K562 (cell line): ENCODE measurements around the gene TNIK. TPM values are rescaled to one million over a fixed set of nuclear protein-coding genes. Genes with fewer than 3 reads are reported as not detected.
A peak's percentile ranks its signal among the peaks of the same experiment; 100 is the strongest.

Source experiments
- CBFA2T3 ChIP-seq: fragments of 450-650 bp; IDR thresholded peaks from 2 replicates; pipeline ENCODE4 v1.6.1; 2017
- CREB3 ChIP-seq: fragments of 450-650 bp; conservative IDR thresholded peaks from 2 replicates; pipeline ENCODE4 v1.6.1; 2016; ENCODE audit warnings: missing genetic modification characterization, low read depth, mild to moderate bottlenecking, missing compliant biosample characterization, moderate library complexity
- CUX1 ChIP-seq: fragments of 200-800 bp; sonication (Bioruptor generic); IDR thresholded peaks from 2 replicates; pipeline ENCODE4 v1.6.1; 2016; ENCODE audit warnings: missing genetic modification characterization, missing compliant biosample characterization
- FOXJ3 ChIP-seq: sonication (generic); formaldehyde crosslinking; IDR thresholded peaks from 2 replicates; pipeline ENCODE4 v1.4.0; 2020; ENCODE audit warnings: mild to moderate bottlenecking, missing genetic modification reagents
- GTF2E2 ChIP-seq: fragments of 200-800 bp; sonication (Bioruptor generic); IDR thresholded peaks from 2 replicates; pipeline ENCODE4 v1.6.1; 2016; ENCODE audit warnings: missing genetic modification characterization, missing compliant biosample characterization
- JUND ChIP-seq, 2 experiments: IDR thresholded peaks; 2 replicates in 1 of 2; 3 replicates in 1 of 2; pipeline ENCODE4 v1.6.1; 2011; ENCODE audit warnings: borderline replicate concordance in 2 of 2, low read depth in 2 of 2, low read length in 2 of 2, improper control_type of control experiment in 1 of 2, missing biosample characterization in 1 of 2, missing genetic modification characterization in 1 of 2, missing genetic modification reagents in 1 of 2
- MLLT1 ChIP-seq, 2 experiments: fragments of 450-650 bp; IDR thresholded peaks; 2 replicates each; pipeline ENCODE4 v1.6.1; 2016
- MYC ChIP-seq, 2 experiments: fragments of 250-450 bp in 1 of 2; sonication (Bioruptor Pico) in 1 of 2; IDR thresholded peaks; 2 replicates each; pipeline versions ENCODE4 v1.5.1 to v1.6.1; 2012 to 2021; ENCODE audit warnings: low read depth in 2 of 2, borderline replicate concordance in 1 of 2, improper control_type of control experiment in 1 of 2, low read length in 1 of 2, mild to moderate bottlenecking in 1 of 2, moderate library complexity in 1 of 2
- RBBP5 ChIP-seq: fragments of 200-600 bp; sonication (generic); IDR thresholded peaks from 2 replicates; pipeline ENCODE4 v1.6.1; 2012; ENCODE audit warnings: borderline replicate concordance, mild to moderate bottlenecking, low read length, control low read depth, inconsistent platforms; ENCODE audit not compliant: insufficient read depth, poor library complexity, severe bottlenecking
- SNAPC5 ChIP-seq: fragments of 250-450 bp; sonication (Bioruptor Pico); IDR thresholded peaks from 2 replicates; pipeline ENCODE4 v1.8.0; 2021; ENCODE audit warnings: moderate library complexity, mild to moderate bottlenecking, inconsistent platforms
- TAF1 ChIP-seq: IDR thresholded peaks from 2 replicates; pipeline ENCODE4 v1.6.1; 2011; ENCODE audit warnings: mild to moderate bottlenecking, low read length, moderate library complexity; ENCODE audit not compliant: insufficient read depth, control insufficient read depth, severe bottlenecking; ENCODE audit errors: extremely low read depth
- TAF7 ChIP-seq: fragments of 450-650 bp; IDR thresholded peaks from 2 replicates; pipeline ENCODE4 v1.6.1; 2016; ENCODE audit warnings: missing genetic modification characterization, missing compliant biosample characterization
- TEAD4 ChIP-seq, 2 experiments: sonication (generic) in 1 of 2; formaldehyde crosslinking in 1 of 2; IDR thresholded peaks; 2 replicates each; pipeline versions ENCODE4 v1.6.1 to v1.8.0; 2012 to 2022; ENCODE audit warnings: borderline replicate concordance in 1 of 2, inconsistent platforms in 1 of 2, low read length in 1 of 2, mild to moderate bottlenecking in 1 of 2, missing genetic modification reagents in 1 of 2
- ZFP91 ChIP-seq: sonication (generic); formaldehyde crosslinking; IDR thresholded peaks from 2 replicates; pipeline ENCODE4 v1.8.0; 2022; ENCODE audit warnings: mild to moderate bottlenecking, missing genetic modification reagents
- ZNF324 ChIP-seq: fragments of 250-450 bp; sonication (Bioruptor Pico); IDR thresholded peaks from 2 replicates; pipeline ENCODE4 v1.4.0; 2020; ENCODE audit warnings: mild to moderate bottlenecking
- polyA plus RNA-seq, 8 experiments: library from polyadenylated mRNA; depleted of rRNA in 4 of 8; stranded (reverse) in 5 of 8; unstranded in 3 of 8; fragments of >200 nt; fragmentation: Nextera tagmentation in 2 of 8; fragmentation: Illumina TruSeq in 1 of 8; extraction: Ambion mirVana in 2 of 8; extraction: Trizol in 1 of 8; gene quantifications; 2 replicates each; pipeline versions ENCODE4 v1.2.1 to v1.2.3, GENCODE V29; 2011 to 2014; ENCODE audit warnings: inconsistent platforms in 1 of 8, missing spikeins in 1 of 8
- total RNA-seq, 7 experiments: library from RNA; depleted of rRNA in 6 of 7; stranded (reverse); fragments of >200 nt in 6 of 7; fragmentation: Illumina TruSeq in 2 of 7; extraction: Trizol in 2 of 7; gene quantifications; 2 replicates each; pipeline versions ENCODE4 v1.2.1 to v1.2.3, GENCODE V29; 2011 to 2021; ENCODE audit warnings: low replicate concordance in 1 of 7

The TNIK gene
- total and polyA plus RNA-seq, 9 of the 15 experiments (the other 6 are each of a cell fraction or from before 2014, with no cell fraction given) = 6.6 to 39.0 (median 24.7) TPM

DNA sequence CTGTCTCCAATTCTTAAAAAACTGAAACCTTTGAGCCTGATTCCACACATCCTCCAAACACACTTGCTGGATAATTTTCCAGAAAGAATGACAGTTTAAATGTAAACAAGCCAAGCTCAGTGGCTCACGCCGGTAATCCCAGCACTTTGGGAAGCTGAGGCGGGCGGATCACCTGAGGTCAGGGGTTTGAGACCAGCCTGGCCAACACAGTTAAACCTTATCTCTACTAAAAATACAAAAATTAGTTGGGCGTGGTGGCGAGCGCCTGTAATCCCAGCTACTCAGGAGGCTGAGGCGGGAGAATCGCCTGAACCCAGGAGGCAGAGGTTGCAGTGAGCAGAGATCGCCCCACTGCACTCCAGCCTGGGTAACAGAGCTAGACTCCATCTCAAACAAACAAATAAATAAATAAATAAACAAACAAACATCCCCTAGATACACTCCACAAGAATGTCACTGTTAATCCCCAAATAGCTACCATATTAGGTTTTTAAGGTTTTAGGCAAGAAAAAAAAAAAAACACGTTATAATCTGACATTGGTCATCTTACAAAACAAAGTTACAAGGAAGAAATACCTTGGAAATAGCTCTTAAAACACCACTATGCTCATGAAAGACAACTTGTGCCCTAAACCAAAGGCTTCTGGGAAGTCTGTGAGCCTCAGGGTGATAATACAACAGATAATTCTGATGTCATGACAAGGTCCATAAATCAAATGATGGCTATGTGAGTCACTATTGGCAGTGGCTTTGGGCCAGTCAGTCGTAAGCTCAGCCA is 13.2 kb downstream of the TNIK start (continued):
- TF ChIP-seq MLLT1 (IDR thresholded peaks at IDR 0.05) = peak in 1 of 2 experiments; percentile 38; a peak in 1 of 4 replicates
- TF ChIP-seq FOXJ3 (CRISPR knock-in tag) = no peak
- no peak for TF ChIP-seq ZFP91 (CRISPR knock-in tag)
- peak; percentile 98 for TF ChIP-seq CBFA2T3
- TF ChIP-seq SNAPC5 (CRISPR knock-in tag) = no peak
- TF ChIP-seq ZNF324 (CRISPR knock-in tag) = no peak
- 0 out of 2 replicates have a peak, but pooled peaks have one; percentile 58 for TF ChIP-seq CREB3 (tag)
- TF ChIP-seq TAF1 = peak; percentile 7
- TF ChIP-seq JUND (IDR thresholded peaks at IDR 0.05; ENCODE audit: borderline replicate concordance, low read depth, low read length) = peak; percentile 96
- TF ChIP-seq JUND (tag; IDR thresholded peaks at IDR 0.05; ENCODE audit: borderline replicate concordance, low read depth, low read length) = peak; percentile 97
- TF ChIP-seq MYC (IDR thresholded peaks at IDR 0.05; ENCODE audit: low read depth, low read length) = no peak
- no peak for TF ChIP-seq MYC (CRISPR knock-in tag; IDR thresholded peaks at IDR 0.05; ENCODE audit: borderline replicate concordance, low read depth)
- TF ChIP-seq RBBP5 = no peak
- TF ChIP-seq TAF7 (tag) = no peak
- TF ChIP-seq GTF2E2 = no peak
- TF ChIP-seq TEAD4 (IDR thresholded peaks at IDR 0.05; ENCODE audit: low read length) = peak; percentile 79
- no peak for TF ChIP-seq TEAD4 (CRISPR knock-in tag; IDR thresholded peaks at IDR 0.05; ENCODE audit: borderline replicate concordance)
- TF ChIP-seq CUX1 (CRISPR knock-in tag) = peak; percentile 80
